Ramos (cell line): ENCODE measurements around the gene PRKRIP1.

Experiments used
- in situ Hi-C: fragments of 300-500 bp; cut with MboI; formaldehyde crosslinking; loops from one replicate; pipeline ENCODE4 v1.14.3; 2022; ENCODE audit warnings: low sequenced_read_pairs; ENCODE audit not compliant: unreplicated experiment

The PRKRIP1 gene

GRCh38 chr7:102426268-102427018 is 30.3 kb downstream of the PRKRIP1 start:
- in situ Hi-C loops = no loop called here

- in situ Hi-C loops = no loop called here
Observed at GRCh38 chr7:102427019-102427405, 30.8 kb downstream of the PRKRIP1 start.

- in situ Hi-C loops = no loop called here
Observed at GRCh38 chr7:102429141-102429899, 33.2 kb downstream of the PRKRIP1 start.

- in situ Hi-C loops = no loop called here
Observed at GRCh38 chr7:102431617-102432298, 35.6 kb downstream of the PRKRIP1 start.

- in situ Hi-C loops = no loop called here
Observed at GRCh38 chr7:102432442-102433218, 36.5 kb downstream of the PRKRIP1 start.

- in situ Hi-C loops = no loop called here
Observed at GRCh38 chr7:102433219-102434038, 37.3 kb downstream of the PRKRIP1 start, which contains the start of gene ORAI2. TSS of gene ORAI2 (plus strand) at chr7:102433575. CDS start at chr7:102438957, 5,382 bp downstream.

GRCh38 chr7:102434039-102434486 is 37.9 kb downstream of the PRKRIP1 start:
- in situ Hi-C loops = no loop called here

- in situ Hi-C loops = no loop called here
Observed at GRCh38 chr7:102436118-102436517, 40.0 kb downstream of the PRKRIP1 start.

GRCh38 chr7:102439963-102440795 is 44.0 kb downstream of the PRKRIP1 start:
- in situ Hi-C loops = loop anchor here (10.0 kb wide), 1 partner anchor 575 kb away; no protein-coding TSS in a partner anchor

- in situ Hi-C loops = loop anchor here (5.0 to 10.0 kb wide), 2 partner anchors 38 to 580 kb away; no protein-coding TSS in a partner anchor
Observed at GRCh38 chr7:102444961-102445673, 49.0 kb downstream of the PRKRIP1 start.

GRCh38 chr7:102445674-102446071 is 49.5 kb downstream of the PRKRIP1 start:
- in situ Hi-C loops = loop anchor here (5.0 to 10.0 kb wide), 2 partner anchors 38 to 581 kb away; no protein-coding TSS in a partner anchor

- in situ Hi-C loops = loop anchor here (5.0 to 10.0 kb wide), 2 partner anchors 39 to 582 kb away; no protein-coding TSS in a partner anchor
Observed at GRCh38 chr7:102446387-102447156, 50.4 kb downstream of the PRKRIP1 start.

- in situ Hi-C loops = loop anchor here (5.0 to 10.0 kb wide), 2 partner anchors 40 to 583 kb away; no protein-coding TSS in a partner anchor
Observed at GRCh38 chr7:102447311-102447710, 51.1 kb downstream of the PRKRIP1 start.

- in situ Hi-C loops = loop anchor here (5.0 to 10.0 kb wide), 2 partner anchors 42 to 584 kb away; no protein-coding TSS in a partner anchor
Observed at GRCh38 chr7:102449136-102449535, 53.0 kb downstream of the PRKRIP1 start.

- in situ Hi-C loops = loop anchor here (25.0 kb wide), 2 partner anchors 287 to 1588 kb away; partner anchors contain the start of genes FAM185A, SLC12A9 and TRIP6
Observed at GRCh38 chr7:102450242-102450641, 54.1 kb downstream of the PRKRIP1 start.

- in situ Hi-C loops = loop anchor here (25.0 kb wide), 2 partner anchors 286 to 1589 kb away; partner anchors contain the start of genes FAM185A, SLC12A9 and TRIP6
Observed at GRCh38 chr7:102451371-102452054, 55.4 kb downstream of the PRKRIP1 start.
